ENCODE results near the gene HPCAL1.

HPCAL1 gene

GRCh38 chr2:10316336-10316735 lies 13.6 kb downstream of the HPCAL1 start:
- H3K4me3 ChIP-seq (ENCODE audit: low read depth, low read length): no peak overlapping the region
- TF ChIP-seq CTCF (IDR thresholded peaks at IDR 0.05; ENCODE audit: low read depth, low read length): no peak

- H3K4me3 ChIP-seq (ENCODE audit: low read depth, low read length): no peak overlapping the region
- TF ChIP-seq CTCF (IDR thresholded peaks at IDR 0.05; ENCODE audit: low read depth, low read length): no peak
These were observed 14.2 kb downstream of the HPCAL1 start for GRCh38 chr2:10316860-10317259.

GRCh38 chr2:10317646-10318045 lies 14.9 kb downstream of the HPCAL1 start:
- TF ChIP-seq CTCF (IDR thresholded peaks at IDR 0.05; ENCODE audit: low read depth, low read length): no peak
- H3K4me3 ChIP-seq (ENCODE audit: low read depth, low read length): no peak overlapping the region

- no peak for TF ChIP-seq CTCF (IDR thresholded peaks at IDR 0.05; ENCODE audit: low read depth, low read length)
- no peak overlapping the region for H3K4me3 ChIP-seq (ENCODE audit: low read depth, low read length)
These were observed 15.6 kb downstream of the HPCAL1 start for GRCh38 chr2:10318345-10318744.

GRCh38 chr2:10319892-10320574 lies 17.3 kb downstream of the HPCAL1 start:
- TF ChIP-seq CTCF (IDR thresholded peaks at IDR 0.05; ENCODE audit: low read depth, low read length): no peak
- no peak overlapping the region for H3K4me3 ChIP-seq (ENCODE audit: low read depth, low read length)

- TF ChIP-seq CTCF (IDR thresholded peaks at IDR 0.05; ENCODE audit: low read depth, low read length): no peak
- H3K4me3 ChIP-seq (ENCODE audit: low read depth, low read length): no peak overlapping the region
These were observed 17.8 kb downstream of the HPCAL1 start for GRCh38 chr2:10320575-10320931.

- no peak for TF ChIP-seq CTCF (IDR thresholded peaks at IDR 0.05; ENCODE audit: low read depth, low read length)
- H3K4me3 ChIP-seq (ENCODE audit: low read depth, low read length): no peak overlapping the region
These were observed 18.2 kb downstream of the HPCAL1 start for GRCh38 chr2:10320933-10321332.

Measured in WI38 (cell line).